Coronary artery (tissue), 2 donors: ENCODE data around the gene NOTO.

Experiments used
- DNase-seq: peaks from one replicate; pipeline ENCODE4 v3.0.0-alpha.2; 2017; ENCODE audit warnings: low spot score
- H3K27ac ChIP-seq, 2 donors: fragments of 200-600 bp; sonication (generic); one replicate each; pipeline ENCODE4 v1.5.1; 2016 to 2019
- H3K4me3 ChIP-seq: fragments of 200-600 bp; sonication (generic); 2 replicates; pipeline ENCODE4 v1.5.1; 2016; ENCODE audit warnings: mild to moderate bottlenecking, moderate library complexity
- TF ChIP-seq, protein P1 (sequence below): fragments of 200-600 bp; sonication (generic); IDR thresholded peaks from one replicate; pipeline ENCODE4 v1.5.1; 2019; ENCODE audit warnings: antibody characterized with exemption

Gene NOTO

DNA sequence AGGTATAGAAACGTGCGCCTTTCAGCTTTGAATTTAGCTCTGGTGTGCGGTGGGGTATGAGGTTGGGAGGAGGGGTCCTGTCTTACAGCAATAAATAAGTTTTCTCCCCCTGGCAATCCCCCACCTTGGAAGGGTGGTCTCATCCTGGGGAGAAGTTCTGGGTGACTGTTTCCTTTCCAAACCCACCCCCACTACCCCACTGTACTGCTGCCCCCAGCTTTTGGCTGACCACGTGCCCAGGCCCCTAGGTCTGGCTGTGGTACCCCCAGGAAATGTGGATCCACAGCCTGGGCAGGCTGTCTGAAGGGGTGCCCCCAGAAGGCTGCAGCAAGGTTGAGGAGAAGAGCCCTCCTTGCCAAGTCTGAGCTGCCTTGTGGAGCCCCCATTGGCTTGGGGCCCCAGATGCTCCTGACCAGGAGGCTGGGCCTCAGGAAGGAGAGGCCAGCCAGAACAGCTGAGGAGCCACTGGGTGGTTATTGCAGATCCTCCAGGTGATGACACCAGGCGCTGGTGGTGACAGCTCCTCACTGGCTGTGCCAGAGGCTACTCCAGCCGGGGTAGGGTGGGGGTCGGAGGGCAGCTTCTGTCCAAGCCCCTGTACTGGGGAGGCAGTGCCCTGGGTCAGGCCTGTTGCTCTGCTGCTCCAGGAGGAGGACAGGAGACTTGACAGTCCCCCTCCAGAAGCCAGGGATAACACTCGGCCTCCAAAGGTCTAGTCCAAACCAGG is 56.0 kb downstream of the NOTO start:
- TF ChIP-seq, protein P1, sequence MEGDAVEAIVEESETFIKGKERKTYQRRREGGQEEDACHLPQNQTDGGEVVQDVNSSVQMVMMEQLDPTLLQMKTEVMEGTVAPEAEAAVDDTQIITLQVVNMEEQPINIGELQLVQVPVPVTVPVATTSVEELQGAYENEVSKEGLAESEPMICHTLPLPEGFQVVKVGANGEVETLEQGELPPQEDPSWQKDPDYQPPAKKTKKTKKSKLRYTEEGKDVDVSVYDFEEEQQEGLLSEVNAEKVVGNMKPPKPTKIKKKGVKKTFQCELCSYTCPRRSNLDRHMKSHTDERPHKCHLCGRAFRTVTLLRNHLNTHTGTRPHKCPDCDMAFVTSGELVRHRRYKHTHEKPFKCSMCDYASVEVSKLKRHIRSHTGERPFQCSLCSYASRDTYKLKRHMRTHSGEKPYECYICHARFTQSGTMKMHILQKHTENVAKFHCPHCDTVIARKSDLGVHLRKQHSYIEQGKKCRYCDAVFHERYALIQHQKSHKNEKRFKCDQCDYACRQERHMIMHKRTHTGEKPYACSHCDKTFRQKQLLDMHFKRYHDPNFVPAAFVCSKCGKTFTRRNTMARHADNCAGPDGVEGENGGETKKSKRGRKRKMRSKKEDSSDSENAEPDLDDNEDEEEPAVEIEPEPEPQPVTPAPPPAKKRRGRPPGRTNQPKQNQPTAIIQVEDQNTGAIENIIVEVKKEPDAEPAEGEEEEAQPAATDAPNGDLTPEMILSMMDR: no peak
- no peak overlapping the region for H3K4me3 ChIP-seq
- H3K27ac ChIP-seq: no peak overlapping the region
- DNase-seq: no peak

DNA sequence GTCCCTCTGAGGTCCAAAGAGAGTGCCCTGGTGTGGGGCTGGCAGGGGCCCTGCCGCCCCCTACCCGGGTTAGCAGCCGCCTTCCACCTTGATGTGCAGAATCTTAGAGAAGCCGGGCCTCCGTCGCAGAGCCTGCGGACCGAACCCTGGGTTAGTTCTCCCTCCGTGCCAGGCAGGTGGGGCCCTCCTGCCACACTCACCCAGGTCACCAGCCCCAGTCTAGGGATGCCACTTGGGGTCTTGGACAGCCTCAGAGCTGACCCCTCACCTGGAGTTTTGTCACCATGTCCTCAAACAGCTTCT is 56.5 kb downstream of the NOTO start:
- TF ChIP-seq, protein P1: no peak
- no peak for DNase-seq
- no peak overlapping the region for H3K4me3 ChIP-seq
- no peak overlapping the region for H3K27ac ChIP-seq

DNA sequence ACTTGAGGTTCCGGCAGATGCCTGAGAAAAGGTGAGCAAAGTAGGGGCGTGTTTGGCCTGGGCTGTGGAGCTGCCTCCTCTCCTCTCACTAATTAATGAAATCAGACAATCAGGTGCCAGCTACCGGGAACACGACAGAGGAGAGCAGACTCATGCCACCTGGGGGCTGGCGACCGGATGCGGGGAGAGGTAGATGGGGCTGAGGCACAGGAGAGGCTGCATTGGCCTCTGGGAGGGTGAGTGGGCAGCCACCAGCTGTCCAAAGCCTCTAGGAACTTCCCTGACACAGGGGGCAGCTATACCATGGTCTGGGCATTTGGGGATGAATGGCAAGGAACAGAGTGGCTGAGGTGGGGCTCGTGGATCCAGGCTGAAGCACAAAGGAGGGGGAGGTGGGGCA is 56.9 kb downstream of the NOTO start:
- Histone ChIP-seq H3K27ac (no peak overlapping the region), H3K4me3 (no peak overlapping the region)
- DNase-seq: no peak
- TF ChIP-seq, protein P1: no peak

DNA sequence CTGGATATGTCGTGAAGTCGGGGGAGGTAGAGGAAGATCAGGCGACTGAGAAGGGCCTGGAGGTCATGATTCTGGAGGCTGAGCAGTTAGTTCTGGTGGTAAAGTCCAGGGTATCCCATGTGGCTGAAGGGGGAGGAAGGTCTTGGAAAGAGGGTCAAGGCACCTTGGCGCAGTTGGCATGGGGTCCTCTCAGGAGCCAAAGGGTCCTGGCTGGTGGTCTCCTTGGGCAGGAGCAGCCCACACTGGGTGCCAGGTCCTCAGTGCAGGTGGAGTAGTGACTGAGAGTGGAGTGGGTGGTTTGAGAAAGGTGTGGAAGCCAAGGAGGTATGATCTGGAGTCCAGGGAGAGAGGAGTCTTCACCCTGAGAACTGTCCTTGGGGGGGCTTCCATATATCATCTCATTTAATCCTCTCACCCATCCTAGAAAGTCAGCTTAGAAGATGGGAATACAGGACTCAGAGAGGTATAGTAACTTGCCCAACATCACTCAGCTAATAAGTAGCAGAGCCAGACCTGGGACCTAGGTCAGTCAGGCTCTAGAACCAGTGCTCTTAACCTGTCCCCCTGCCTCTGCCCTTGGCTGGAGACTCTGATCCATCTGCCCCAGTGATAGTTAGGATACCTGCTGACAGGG is 57.4 kb downstream of the NOTO start:
- no peak for DNase-seq
- TF ChIP-seq, protein P1: no peak
- H3K4me3 ChIP-seq: no peak overlapping the region
- no peak overlapping the region for H3K27ac ChIP-seq

DNA sequence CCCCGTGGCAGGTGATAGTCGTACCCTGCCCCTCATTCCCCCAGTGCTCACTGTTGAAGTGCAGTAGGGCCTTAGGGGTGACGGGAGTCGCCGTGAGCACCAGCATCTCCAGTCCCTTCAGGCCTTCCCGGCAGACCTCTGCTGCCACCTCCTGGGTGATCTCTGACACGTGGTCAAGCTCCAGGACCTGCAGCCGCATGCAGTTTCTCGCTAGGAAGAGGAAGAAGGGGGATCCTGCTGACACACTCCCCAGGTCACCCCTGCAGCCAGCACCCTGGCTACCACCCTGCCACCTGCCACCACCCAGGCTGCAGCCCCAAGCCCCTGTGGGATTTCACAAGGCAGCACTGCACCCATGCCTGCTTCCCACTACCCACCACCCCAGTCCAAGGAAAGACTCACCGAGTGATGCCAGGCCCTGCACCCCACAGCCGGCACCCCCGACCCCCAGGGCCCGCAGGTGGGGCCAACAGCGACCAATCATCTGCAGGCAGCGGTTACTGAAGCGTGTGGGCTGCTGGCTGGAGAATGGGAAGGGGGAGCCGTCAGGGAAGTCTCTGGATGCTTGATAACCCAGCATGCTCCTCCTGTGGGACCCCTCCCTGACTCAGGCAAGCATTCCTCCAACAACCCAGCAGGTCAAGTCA is 58.1 kb downstream of the NOTO start:
- Histone ChIP-seq H3K27ac (no peak overlapping the region), H3K4me3 (no peak overlapping the region)
- no peak for DNase-seq
- TF ChIP-seq, protein P1: no peak
